Activated naive CD4-positive, alpha-beta T cell treated with anti-CD3 and anti-CD28 coated beads, Interleukin-2, amount 50 U/mL, for 24 hours (primary cell): Measurements from ENCODE around the gene PDS5A.
A peak's percentile ranks its signal among the peaks of the same experiment; 100 is the strongest.
"Not testable (repeated sequence)": the region's sequence is repeated elsewhere in the genome, so short reads cannot be mapped to it uniquely, and the experiment has no call there.

Experiments
- H3K27ac Mint-ChIP-seq: one replicate; pipeline ENCODE4 v1.8.0; 2021; ENCODE audit warnings: mild to moderate bottlenecking, mixed read lengths
- H3K27me3 Mint-ChIP-seq: one replicate; pipeline ENCODE4 v1.8.0; 2021; ENCODE audit warnings: mixed read lengths
- H3K36me3 Mint-ChIP-seq: one replicate; pipeline ENCODE4 v1.8.0; 2021; ENCODE audit warnings: mixed read lengths
- H3K4me1 Mint-ChIP-seq: one replicate; pipeline ENCODE4 v1.8.0; 2021; ENCODE audit warnings: mixed read lengths
- H3K4me3 Mint-ChIP-seq: one replicate; pipeline ENCODE4 v1.8.0; 2021; ENCODE audit warnings: mild to moderate bottlenecking, mixed read lengths
- H3K9me3 Mint-ChIP-seq: one replicate; pipeline ENCODE4 v1.8.0; 2021; ENCODE audit warnings: mixed read lengths

The PDS5A gene

GRCh38 chr4:39976141-39976944 is 1.4 kb downstream of the PDS5A start:
- Mint-ChIP-seq H3K9me3 (no peaks in the 10 kb centered on the region), H3K4me3 (peak overlapping the region; percentile 97), H3K27ac (peak overlapping the region; percentile 90), H3K4me1 (peaks cover 35% of the 10 kb centered on the region), H3K36me3 (peaks cover 14% of the 10 kb centered on the region), H3K27me3 (no peaks in the 10 kb centered on the region)

DNA sequence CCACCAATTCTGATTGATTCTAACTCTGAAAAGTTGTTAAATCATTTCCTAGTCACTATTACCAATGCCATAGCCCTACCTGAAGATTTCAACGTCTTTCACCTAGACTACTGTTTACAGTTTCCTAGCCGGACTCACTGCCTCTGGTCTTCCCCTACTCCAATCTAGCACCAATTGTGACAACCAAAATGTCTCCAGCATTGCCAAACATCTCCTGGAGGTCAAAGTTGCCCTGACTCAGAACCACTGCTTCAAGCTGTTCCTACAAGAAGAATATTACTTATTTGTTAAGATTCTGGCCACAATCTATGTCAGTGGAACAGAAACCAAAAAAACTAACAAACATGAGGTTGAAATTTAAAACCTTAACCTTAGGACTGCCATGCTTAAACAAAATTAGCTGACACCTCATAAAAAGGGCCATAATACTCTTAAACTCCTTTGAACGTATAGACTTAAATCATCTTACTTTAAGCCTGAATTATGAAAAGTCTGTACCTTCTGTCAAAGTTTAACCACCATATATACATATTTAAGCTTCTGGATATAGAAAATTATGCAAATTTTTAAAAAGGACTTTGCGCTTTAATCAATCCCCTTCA is 2.1 kb downstream of the PDS5A start:
- Mint-ChIP-seq H3K9me3 (no peaks in the 10 kb centered on the region), H3K4me1 (peaks cover 43% of the 10 kb centered on the region), H3K36me3 (peaks cover 14% of the 10 kb centered on the region), H3K4me3 (peak overlapping the region; percentile 97), H3K27me3 (no peaks in the 10 kb centered on the region), H3K27ac (no peak overlapping the region)

DNA sequence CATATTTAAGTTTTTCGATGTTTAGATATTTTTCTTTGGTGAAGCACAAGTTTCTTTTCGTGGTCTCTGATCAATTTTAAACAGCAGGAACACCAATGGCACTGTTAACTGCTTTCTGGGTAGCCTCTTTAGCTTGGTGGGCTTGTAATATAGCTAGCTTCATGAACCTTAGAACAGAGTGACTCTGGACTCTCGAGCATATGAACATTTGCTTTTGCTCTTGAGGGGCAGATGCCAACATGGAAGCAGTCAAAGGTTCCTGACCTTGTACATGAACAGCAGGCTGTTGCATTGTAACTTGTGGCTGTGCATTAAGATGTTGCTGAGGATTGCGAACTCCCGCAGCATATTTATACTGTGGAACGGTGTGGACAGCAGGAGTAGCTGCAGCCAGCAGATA is 4.7 kb downstream of the PDS5A start:
- not testable (repeated sequence) for H3K27ac Mint-ChIP-seq, H3K9me3 Mint-ChIP-seq, H3K27me3 Mint-ChIP-seq
- peaks cover 14% of the 10 kb centered on the region for H3K36me3 Mint-ChIP-seq
- peak overlapping the region; percentile 30 for H3K4me3 Mint-ChIP-seq
- H3K4me1 Mint-ChIP-seq: peaks cover 49% of the 10 kb centered on the region

GRCh38 chr4:39970671-39971640 is 6.8 kb downstream of the PDS5A start:
- H3K36me3 Mint-ChIP-seq: peaks cover 15% of the 10 kb centered on the region
- H3K27me3 Mint-ChIP-seq: no peaks in the 10 kb centered on the region
- H3K4me1 Mint-ChIP-seq: peaks cover 52% of the 10 kb centered on the region
- no peak overlapping the region for H3K27ac Mint-ChIP-seq
- H3K4me3 Mint-ChIP-seq: peak overlapping the region; percentile 54
- no peaks in the 10 kb centered on the region for H3K9me3 Mint-ChIP-seq

DNA sequence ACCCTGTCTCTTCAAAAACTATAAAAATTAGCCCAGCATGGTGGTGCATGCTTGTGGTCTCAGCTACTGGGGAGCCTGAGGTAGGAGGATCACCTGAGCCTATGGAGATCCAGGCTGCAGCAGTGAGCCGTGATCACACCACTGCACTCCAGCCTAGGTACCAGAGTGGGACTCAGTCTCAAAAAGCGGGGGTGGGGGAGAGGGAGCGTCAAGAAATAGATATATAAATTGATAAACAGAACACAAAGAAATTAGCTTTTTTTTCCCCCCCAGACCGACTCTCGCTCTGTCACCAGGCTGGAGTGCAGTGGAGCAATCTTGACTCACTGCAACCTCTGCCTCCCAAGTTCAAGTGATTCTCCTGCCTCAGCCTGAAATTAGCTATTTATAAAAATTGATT is 14.1 kb downstream of the PDS5A start:
- no peak overlapping the region for H3K4me3 Mint-ChIP-seq
- no peaks in the 10 kb centered on the region for H3K27me3 Mint-ChIP-seq
- no peak overlapping the region for H3K27ac Mint-ChIP-seq
- peaks cover 57% of the 10 kb centered on the region for H3K4me1 Mint-ChIP-seq
- peaks cover 8% of the 10 kb centered on the region for H3K36me3 Mint-ChIP-seq
- H3K9me3 Mint-ChIP-seq: no peaks in the 10 kb centered on the region

DNA sequence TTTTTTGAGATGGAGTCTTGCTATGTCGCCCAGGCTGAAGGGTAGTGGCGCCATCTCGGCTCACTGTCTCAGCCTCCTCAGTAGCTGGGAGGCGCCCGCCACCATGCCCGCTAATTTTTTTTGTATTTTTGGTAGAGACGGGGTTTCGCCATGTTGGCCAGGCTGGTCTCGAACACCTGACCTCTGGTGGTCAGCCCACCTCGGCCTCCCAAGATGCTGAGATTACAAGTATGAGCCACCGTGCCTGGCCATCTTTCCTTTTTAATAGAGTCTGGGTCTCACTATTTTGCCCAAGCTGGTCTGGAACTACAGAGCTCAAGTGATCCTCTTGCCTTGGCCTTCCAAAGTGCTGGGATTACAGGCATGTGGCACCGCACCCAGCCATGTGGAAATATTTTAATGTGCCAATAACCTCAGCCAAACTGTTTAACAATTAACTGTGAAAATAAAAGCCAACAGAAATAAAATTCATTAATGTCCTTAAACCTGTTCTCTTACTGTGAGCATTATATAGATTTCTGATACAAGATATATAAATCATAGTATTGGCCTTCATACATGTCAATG is 16.3 kb downstream of the PDS5A start:
- no peak overlapping the region for H3K27ac Mint-ChIP-seq
- peaks cover 56% of the 10 kb centered on the region for H3K4me1 Mint-ChIP-seq
- H3K27me3 Mint-ChIP-seq: no peaks in the 10 kb centered on the region

GRCh38 chr4:39950861-39951481 is 26.7 kb downstream of the PDS5A start:
- no peaks in the 10 kb centered on the region for H3K9me3 Mint-ChIP-seq
- H3K4me3 Mint-ChIP-seq: no peak overlapping the region
- peaks cover 4% of the 10 kb centered on the region for H3K36me3 Mint-ChIP-seq
- H3K4me1 Mint-ChIP-seq: peaks cover 62% of the 10 kb centered on the region
- H3K27ac Mint-ChIP-seq: peak overlapping the region; percentile 30
- no peaks in the 10 kb centered on the region for H3K27me3 Mint-ChIP-seq

More for the DNA sequence above, 16.3 kb downstream of the PDS5A start:
- no peak overlapping the region for H3K4me3 Mint-ChIP-seq
- peaks cover 8% of the 10 kb centered on the region for H3K36me3 Mint-ChIP-seq
- H3K9me3 Mint-ChIP-seq: no peaks in the 10 kb centered on the region

DNA sequence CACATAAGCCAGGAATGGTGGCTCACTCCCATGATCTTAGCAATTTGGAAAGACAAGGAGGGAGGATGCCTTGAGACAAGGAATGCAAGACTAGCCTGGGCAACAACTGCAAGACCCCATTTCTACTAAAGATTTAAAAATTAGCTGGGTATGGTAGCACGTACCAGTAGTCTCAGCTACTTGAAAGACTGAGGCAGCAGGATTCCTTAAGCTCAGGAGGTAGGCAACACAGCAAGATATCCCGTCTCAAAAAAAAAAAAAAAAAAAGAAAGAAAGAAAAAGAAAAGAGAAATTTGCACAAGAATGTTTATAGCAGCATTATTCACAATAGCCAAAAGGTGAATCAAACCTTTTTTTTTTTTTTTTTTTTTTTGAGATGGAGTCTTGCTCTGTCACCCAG is 29.7 kb downstream of the PDS5A start:
- Mint-ChIP-seq H3K27ac (no peak overlapping the region), H3K9me3 (no peaks in the 10 kb centered on the region), H3K4me1 (peaks cover 55% of the 10 kb centered on the region), H3K36me3 (peaks cover 2% of the 10 kb centered on the region), H3K4me3 (no peak overlapping the region), H3K27me3 (no peaks in the 10 kb centered on the region)

DNA sequence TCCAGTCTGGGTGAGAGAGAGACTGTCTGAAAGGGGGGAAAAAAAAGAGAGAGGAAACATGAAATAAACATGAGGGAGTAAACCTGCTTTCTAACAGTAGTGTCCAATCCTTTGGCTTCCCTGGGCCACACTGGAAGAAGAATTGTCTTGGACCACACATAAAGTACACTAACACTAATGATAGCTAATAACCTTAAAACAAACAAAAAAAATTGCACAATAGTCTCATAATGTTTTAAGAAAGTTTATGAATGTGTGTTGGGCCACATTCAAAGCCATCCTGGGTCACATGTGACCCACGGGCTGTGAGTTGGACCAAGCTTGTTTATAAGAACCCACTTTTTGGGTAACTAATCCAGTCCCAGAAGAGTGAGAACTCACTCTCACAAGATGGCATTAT is 30.3 kb downstream of the PDS5A start:
- H3K4me1 Mint-ChIP-seq: peaks cover 55% of the 10 kb centered on the region
- H3K36me3 Mint-ChIP-seq: peaks cover 2% of the 10 kb centered on the region
- H3K27ac Mint-ChIP-seq: no peak overlapping the region
- no peaks in the 10 kb centered on the region for H3K27me3 Mint-ChIP-seq
- H3K9me3 Mint-ChIP-seq: no peaks in the 10 kb centered on the region
- H3K4me3 Mint-ChIP-seq: no peak overlapping the region

GRCh38 chr4:39944245-39944644 is 33.5 kb downstream of the PDS5A start:
- H3K27ac Mint-ChIP-seq, H3K36me3 Mint-ChIP-seq, H3K27me3 Mint-ChIP-seq, H3K9me3 Mint-ChIP-seq, H3K4me3 Mint-ChIP-seq: not testable (repeated sequence)
- H3K4me1 Mint-ChIP-seq: peaks cover 65% of the 10 kb centered on the region

DNA sequence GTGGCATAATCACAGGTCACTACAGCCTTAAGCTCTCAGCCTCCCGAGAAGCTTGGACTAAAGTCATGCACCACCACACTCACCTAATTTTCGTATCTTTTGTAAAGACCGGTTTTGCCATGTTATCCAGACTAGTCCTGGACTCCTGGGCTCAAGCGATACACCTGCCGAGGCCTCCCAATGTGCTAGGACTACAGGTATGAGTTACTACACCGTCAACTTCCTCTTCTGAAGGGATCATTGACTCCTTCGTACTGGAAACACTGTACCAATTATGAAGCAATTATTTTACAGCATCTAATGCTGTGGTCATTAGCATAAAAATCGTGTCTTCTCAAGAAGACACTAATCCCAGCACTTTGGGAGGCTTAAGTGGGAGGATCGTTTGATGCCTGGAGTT is 35.2 kb downstream of the PDS5A start:
- Mint-ChIP-seq H3K4me1 (peaks cover 62% of the 10 kb centered on the region), H3K36me3 (peaks cover 2% of the 10 kb centered on the region), H3K27me3 (no peaks in the 10 kb centered on the region), H3K27ac (peak overlapping the region; percentile 20), H3K4me3 (no peak overlapping the region), H3K9me3 (no peaks in the 10 kb centered on the region)

DNA sequence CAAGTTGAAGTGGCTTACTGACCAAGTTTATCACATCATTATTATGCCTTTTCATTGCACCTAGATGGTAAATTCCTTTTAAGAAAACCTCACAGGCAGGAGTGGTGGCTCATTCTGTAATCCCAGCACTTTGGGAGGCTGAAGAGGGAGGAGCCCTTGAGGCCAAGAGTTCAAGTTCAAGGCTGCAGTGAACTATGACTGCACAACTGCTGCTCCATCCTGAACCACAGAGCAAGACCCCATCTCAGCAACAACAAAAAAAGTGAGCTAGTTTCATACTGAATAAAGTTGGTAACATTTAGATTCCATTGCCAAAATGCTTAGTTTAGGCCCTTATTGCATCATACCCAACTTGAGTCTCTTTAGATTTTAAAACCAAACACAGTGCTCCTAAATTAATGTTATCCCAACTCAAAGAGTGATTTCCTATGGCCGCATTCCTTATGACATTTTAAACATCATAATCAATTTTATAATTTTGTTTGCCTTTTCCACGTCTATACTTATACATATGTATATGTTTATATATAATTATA is 36.0 kb downstream of the PDS5A start:
- Mint-ChIP-seq H3K4me1 (peaks cover 60% of the 10 kb centered on the region), H3K36me3 (peaks cover 5% of the 10 kb centered on the region), H3K27me3 (no peaks in the 10 kb centered on the region), H3K27ac (no peak overlapping the region), H3K4me3 (no peak overlapping the region), H3K9me3 (no peaks in the 10 kb centered on the region)

GRCh38 chr4:39937683-39938268 is 39.9 kb downstream of the PDS5A start:
- Mint-ChIP-seq H3K27ac (peak overlapping the region; percentile 46), H3K36me3 (peaks cover 11% of the 10 kb centered on the region), H3K27me3 (no peaks in the 10 kb centered on the region), H3K4me1 (peaks cover 77% of the 10 kb centered on the region), H3K9me3 (no peaks in the 10 kb centered on the region), H3K4me3 (no peak overlapping the region)

GRCh38 chr4:39936565-39937418 is 40.9 kb downstream of the PDS5A start:
- Mint-ChIP-seq H3K36me3 (peaks cover 11% of the 10 kb centered on the region), H3K27me3 (no peaks in the 10 kb centered on the region), H3K4me3 (no peak overlapping the region), H3K27ac (peak overlapping the region; percentile 88), H3K9me3 (no peaks in the 10 kb centered on the region), H3K4me1 (peaks cover 74% of the 10 kb centered on the region)
